LNCAP (cell line): Measurements from ENCODE around the gene RBFOX1.

Experiments used
- CTCF ChIP-seq: fragments of 450-650 bp; IDR thresholded peaks from 2 replicates; pipeline ENCODE4 v1.5.1; 2017; ENCODE audit warnings: mild to moderate bottlenecking

Gene RBFOX1

DNA sequence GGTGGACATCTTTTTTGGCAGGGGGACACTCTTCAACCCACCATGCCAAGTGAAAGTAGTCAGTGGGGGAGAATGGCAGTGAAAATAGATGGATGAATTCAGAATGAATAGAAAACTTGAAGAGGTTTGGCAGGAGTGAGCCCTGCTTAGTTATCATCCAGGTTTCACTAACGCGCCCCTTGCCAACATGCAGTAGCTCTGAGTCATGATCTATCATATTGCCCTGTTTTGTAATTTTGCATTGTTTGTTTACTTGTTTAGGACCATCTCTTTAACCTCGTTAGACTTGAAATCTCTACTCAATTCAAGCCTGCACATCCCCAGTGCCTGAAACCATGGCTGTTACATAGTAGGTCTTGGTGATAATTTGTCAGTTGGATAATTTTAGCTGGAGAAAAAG, 116.7 kb downstream of the RBFOX1 start:
- no peak for TF ChIP-seq CTCF

- no peak for TF ChIP-seq CTCF
Observed at GRCh38 chr16:7449808-7450207, 117.2 kb downstream of the RBFOX1 start.

GRCh38 chr16:7450440-7450839, 117.8 kb downstream of the RBFOX1 start:
- TF ChIP-seq CTCF: no peak

DNA sequence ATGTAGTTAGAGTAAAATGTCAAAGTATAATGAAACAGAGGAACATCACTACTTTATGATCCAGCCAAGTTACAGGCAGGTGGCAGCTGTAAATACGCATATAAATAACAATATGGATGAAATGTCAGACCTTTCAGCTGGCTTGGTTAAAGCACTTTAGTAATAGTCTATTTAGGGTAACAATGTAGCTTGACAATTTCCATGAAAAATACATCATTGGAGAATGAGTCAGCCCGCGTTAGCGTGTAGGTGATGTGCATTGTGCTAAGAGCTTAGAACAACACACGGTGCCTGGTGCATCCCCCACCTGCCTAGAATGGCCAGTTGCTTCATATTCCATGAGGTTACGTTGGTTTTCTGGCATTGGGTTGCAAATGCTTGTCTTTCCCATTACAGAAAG, 119.4 kb downstream of the RBFOX1 start:
- no peak for TF ChIP-seq CTCF

DNA sequence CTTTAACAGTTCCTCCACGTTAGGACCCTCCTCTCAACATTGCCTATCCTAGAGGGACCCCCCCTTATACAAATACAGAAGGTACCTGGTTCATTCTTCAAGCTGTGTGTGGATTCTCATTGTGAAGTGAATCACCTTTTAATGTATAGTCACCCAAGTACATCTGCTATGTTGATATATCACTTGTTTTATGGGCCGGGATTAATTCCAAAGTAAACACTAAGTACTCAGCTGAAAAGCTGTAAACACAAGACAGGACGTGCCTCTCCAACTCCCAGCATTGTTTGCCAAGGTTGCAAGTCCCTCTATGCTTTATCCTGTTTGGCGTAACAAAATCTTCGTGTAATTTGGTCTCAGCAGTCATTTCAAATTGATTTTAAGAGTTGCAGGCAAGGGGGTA, 123.6 kb downstream of the RBFOX1 start:
- no peak for TF ChIP-seq CTCF

DNA sequence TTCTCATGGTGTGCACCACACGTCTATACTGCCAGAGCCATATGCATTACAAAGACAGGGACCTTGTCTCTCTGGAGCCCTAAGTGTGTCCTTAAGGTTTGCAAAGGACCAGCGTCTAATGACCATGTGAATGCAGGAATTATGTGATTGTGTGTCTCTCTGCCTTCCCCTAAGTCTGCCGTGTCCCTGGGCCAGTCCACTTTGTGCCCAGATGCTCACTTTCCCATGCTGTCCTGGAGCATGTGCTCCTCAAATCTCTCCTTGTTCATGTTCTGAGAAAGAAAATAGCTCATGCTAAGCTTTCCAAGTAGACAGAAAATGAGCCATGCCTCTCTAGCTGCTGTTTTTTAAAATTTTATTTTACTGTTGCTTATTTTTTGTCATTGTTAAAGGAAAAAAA, 125.5 kb downstream of the RBFOX1 start:
- no peak for TF ChIP-seq CTCF

GRCh38 chr16:7470344-7470743, 137.7 kb downstream of the RBFOX1 start:
- TF ChIP-seq CTCF: no peak

DNA sequence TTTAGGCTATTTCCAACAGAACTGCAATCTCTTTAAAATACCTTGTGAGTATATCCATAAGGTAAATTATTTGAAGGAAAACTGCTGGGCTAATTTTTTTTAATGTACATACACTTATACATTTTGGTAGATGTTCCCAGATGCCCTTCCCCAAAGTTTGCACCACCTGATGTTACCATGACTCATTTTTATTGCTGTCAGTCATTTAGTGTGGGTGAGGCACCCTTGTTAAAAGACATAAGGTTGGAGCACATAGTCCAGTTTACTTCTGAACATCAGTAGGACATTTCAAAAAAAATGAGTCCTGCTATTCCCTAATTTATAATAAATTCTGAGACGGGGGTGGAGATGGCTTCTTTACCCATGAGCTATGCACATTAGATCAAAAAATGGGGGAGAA, 138.6 kb downstream of the RBFOX1 start:
- TF ChIP-seq CTCF: no peak
